T-cell (primary cell): ENCODE measurements around the gene THPO. TPM values are rescaled to one million over a fixed set of nuclear protein-coding genes. Genes with fewer than 3 reads are reported as not detected.
A peak's percentile ranks its signal among the peaks of the same experiment; 100 is the strongest.

Experiments
- ATAC-seq, 4 experiments: fragments of 200-7000 bp in 3 of 4; fragments of 150-1000 bp in 1 of 4; cut with Tn5 transposase; replicated peaks in 1 of 4; 1 replicate in 3 of 4; 2 replicates in 1 of 4; pipeline ENCODE4 v1.10.0; 2021; ENCODE audit warnings: moderate library complexity in 3 of 4, mild to moderate bottlenecking in 2 of 4, moderate number of reproducible peaks in 1 of 4
- CTCF ChIA-PET, 2 donors: fragments of 300-600 bp; sonication (Branson Sonifier 250); formaldehyde crosslinking; loops; one replicate each; lab custom pipeline; 2022; ENCODE audit warnings: antibody characterized with exemption in 2 of 2; lab: Charles Lee
- POLR2A ChIA-PET, 2 donors: fragments of 300-600 bp; sonication (Branson Sonifier 250); formaldehyde crosslinking; loops; one replicate each; lab custom pipeline; 2022; ENCODE audit warnings: antibody characterized with exemption in 2 of 2; lab: Charles Lee
- DNase-seq, 35 experiments: peaks; one replicate each; pipeline versions ENCODE4 v3.0.0 to v3.0.0-alpha.2; 2013 to 2023
- H3K27ac ChIP-seq: one replicate; pipeline ENCODE4 v1.5.1; 2013; ENCODE audit warnings: low read length
- H3K27me3 ChIP-seq, 2 experiments: replicated peaks in 1 of 2; 1 replicate in 1 of 2; 2 replicates in 1 of 2; pipeline versions ENCODE4 v1.6.1 to v1.7.0; 2013; ENCODE audit warnings: low read length in 1 of 2, mixed read lengths in 1 of 2; ENCODE audit not compliant: control insufficient read depth in 2 of 2, insufficient read depth in 2 of 2; ENCODE audit errors: extremely low read depth in 1 of 2
- H3K36me3 ChIP-seq, 2 donors: 1 replicate in 1 of 2; 2 replicates in 1 of 2; pipeline versions ENCODE4 v1.6.1 to v1.7.0; 2013; ENCODE audit warnings: low read length in 1 of 2; ENCODE audit not compliant: control insufficient read depth in 2 of 2, insufficient read depth in 1 of 2; ENCODE audit errors: extremely low read depth in 1 of 2
- H3K4me1 ChIP-seq, 2 experiments: 1 replicate in 1 of 2; 2 replicates in 1 of 2; pipeline versions ENCODE4 v1.6.1 to v1.7.0; 2013; ENCODE audit warnings: low read length in 2 of 2, mixed read lengths in 1 of 2; ENCODE audit not compliant: insufficient read depth in 2 of 2, control insufficient read depth in 1 of 2; ENCODE audit errors: extremely low read depth in 1 of 2
- H3K4me3 ChIP-seq, 2 donors: 1 replicate in 1 of 2; 2 replicates in 1 of 2; pipeline versions ENCODE4 v1.5.1 to v1.7.0; 2013; ENCODE audit warnings: mild to moderate bottlenecking in 2 of 2, low read length in 1 of 2, moderate library complexity in 1 of 2; ENCODE audit not compliant: control insufficient read depth in 1 of 2; ENCODE audit errors: extremely low read depth in 1 of 2
- H3K9me3 ChIP-seq: 2 replicates; pipeline ENCODE4 v1.7.0; 2013
- H3K27ac Mint-ChIP-seq, 2 donors: one replicate each; pipeline ENCODE4 v1.8.0; 2020 to 2021; ENCODE audit warnings: mild to moderate bottlenecking in 2 of 2, mixed read lengths in 2 of 2
- H3K27me3 Mint-ChIP-seq, 2 donors: one replicate each; pipeline ENCODE4 v1.8.0; 2021 to 2022; ENCODE audit warnings: mixed read lengths in 2 of 2
- H3K36me3 Mint-ChIP-seq: one replicate; pipeline ENCODE4 v1.8.0; 2021; ENCODE audit warnings: mixed read lengths
- H3K4me1 Mint-ChIP-seq, 3 donors: one replicate each; pipeline ENCODE4 v1.8.0; 2020 to 2022; ENCODE audit warnings: mixed read lengths in 3 of 3, mild to moderate bottlenecking in 1 of 3
- H3K4me3 Mint-ChIP-seq, 3 donors: one replicate each; pipeline ENCODE4 v1.8.0; 2020 to 2022; ENCODE audit warnings: mild to moderate bottlenecking in 3 of 3, mixed read lengths in 3 of 3, moderate library complexity in 3 of 3
- H3K9me3 Mint-ChIP-seq, 3 donors: one replicate each; pipeline ENCODE4 v1.8.0; 2020 to 2022; ENCODE audit warnings: mixed read lengths in 3 of 3
- WGBS: methylation state at CpG from one replicate; pipeline ENCODE4 v1.1.5; 2013; ENCODE audit warnings: missing lambda C conversion rate; ENCODE audit not compliant: insufficient coverage; 5-methylcytosine and 5-hydroxymethylcytosine counted together
- total RNA-seq, 35 experiments: library from RNA in 6 of 35; stranded (reverse) in 6 of 35; fragments of 120-200 nt in 1 of 35; gene quantifications; one replicate each; pipeline versions ENCODE4 v1.2.1 to v1.2.4 and lab custom pipeline; 2013 to 2026

THPO gene
- total RNA-seq, 5 donors from 2014 or later (not counting 1 experiment from before 2014, with no cell fraction given), result not detected

- Mint-ChIP-seq H3K4me1 (peaks cover 6 to 18% (median 12%) of the 10 kb centered on the region in 3 donors), H3K36me3 (no peaks in the 10 kb centered on the region), H3K9me3 (no peaks in the 10 kb centered on the region), H3K4me3 (peak overlapping the region; percentile 61 to 77 (median 76)), H3K27ac (peak overlapping the region in 1 of 2 donors; percentile 63), H3K27me3 (peaks cover 49 to 64% of the 10 kb centered on the region in 2 donors)
- DNase-seq (no peak), ATAC-seq (no peak)
- WGBS, result 84% methylated on average over 10 of the region's 10 CpGs
- H3K4me1 ChIP-seq, result peaks cover 2 to 14% of the 10 kb centered on the region in 2 experiments
- H3K9me3 ChIP-seq, result no peaks in the 10 kb centered on the region
- H3K27ac ChIP-seq, result no peak overlapping the region
- peaks cover 4 to 68% of the 10 kb centered on the region in 2 experiments for H3K27me3 ChIP-seq
- ChIA-PET POLR2A (no interaction called here), CTCF (interaction anchor here in 1 of 2 donors (0.6 kb wide), 1 partner anchor 41 kb away, joined by 5 read pairs; no protein-coding TSS in a partner anchor)
- H3K36me3 ChIP-seq, result no peaks in the 10 kb centered on the region
- no peak overlapping the region for H3K4me3 ChIP-seq
Measured at GRCh38 chr3:184378651-184379357, 797 bp upstream of the THPO start.

- peaks cover 43 to 52% of the 10 kb centered on the region in 2 donors for H3K27me3 Mint-ChIP-seq
- 43% methylated on average over 4 of the region's 5 CpGs for WGBS
- Histone ChIP-seq H3K4me3 (no peak overlapping the region), H3K9me3 (no peaks in the 10 kb centered on the region), H3K36me3 (no peaks in the 10 kb centered on the region), H3K4me1 (peaks cover 2 to 14% of the 10 kb centered on the region in 2 experiments), H3K27ac (no peak overlapping the region), H3K27me3 (peaks cover 4 to 56% of the 10 kb centered on the region in 2 experiments)
- POLR2A ChIA-PET, result no interaction called here
- no peaks in the 10 kb centered on the region for H3K36me3 Mint-ChIP-seq
- DNase-seq (no peak), ATAC-seq (no peak)
- H3K27ac Mint-ChIP-seq, result no peak overlapping the region
- H3K4me3 Mint-ChIP-seq, result no peak overlapping the region
- no peaks in the 10 kb centered on the region for H3K9me3 Mint-ChIP-seq
- CTCF ChIA-PET, result interaction anchor here in 1 of 2 donors (1.0 kb wide), 1 partner anchor 9 kb away, joined by 4 read pairs; no protein-coding TSS in a partner anchor
- H3K4me1 Mint-ChIP-seq, result peaks cover 6 to 18% (median 12%) of the 10 kb centered on the region in 3 donors
Measured at GRCh38 chr3:184377374-184377773, 633 bp downstream of the THPO start.

DNA sequence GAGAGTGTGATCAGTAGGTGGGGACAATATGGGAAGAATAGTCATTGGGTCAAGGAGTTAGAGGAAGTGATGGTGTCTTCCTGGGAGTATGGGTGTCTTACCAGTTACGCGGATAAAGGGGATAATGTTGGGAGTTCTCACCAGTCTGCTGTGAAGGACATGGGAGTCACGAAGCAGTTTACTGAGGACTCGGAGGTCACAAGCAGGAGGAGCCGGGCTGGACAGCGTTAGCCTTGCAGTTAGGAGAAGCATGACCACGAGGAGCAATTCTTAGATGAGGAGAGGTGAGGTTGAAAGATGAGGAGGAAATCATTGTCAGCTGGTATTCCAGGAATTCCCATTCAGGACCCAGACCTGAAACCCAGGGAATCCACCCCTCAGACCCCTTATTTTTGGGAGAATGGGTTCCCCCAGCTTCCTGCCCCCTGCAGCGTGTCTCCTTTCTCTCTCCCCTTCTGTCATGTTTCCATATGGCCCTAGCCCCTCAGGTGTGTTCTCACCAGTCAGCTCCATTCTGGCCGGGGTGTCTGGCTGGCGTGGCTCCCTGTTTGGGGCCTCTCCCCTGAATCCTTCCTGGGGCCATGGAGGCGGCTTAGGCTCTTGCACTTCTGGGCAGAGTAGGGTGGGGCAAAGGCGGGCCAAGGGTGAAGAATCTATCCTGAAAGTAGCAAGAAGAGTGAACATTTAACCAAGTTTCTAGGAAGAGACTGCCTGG, 2.1 kb downstream of the THPO start:
- Mint-ChIP-seq H3K36me3 (no peaks in the 10 kb centered on the region), H3K27me3 (peaks cover 38 to 39% of the 10 kb centered on the region in 2 donors), H3K27ac (no peak overlapping the region), H3K4me1 (peaks cover 5 to 18% (median 15%) of the 10 kb centered on the region in 3 donors), H3K4me3 (no peak overlapping the region), H3K9me3 (no peaks in the 10 kb centered on the region)
- 88% methylated on average over 8 of the region's 12 CpGs for WGBS
- Histone ChIP-seq H3K36me3 (no peaks in the 10 kb centered on the region), H3K9me3 (no peaks in the 10 kb centered on the region), H3K27ac (no peak overlapping the region), H3K4me3 (no peak overlapping the region), H3K4me1 (peaks cover 2 to 9% of the 10 kb centered on the region in 2 experiments), H3K27me3 (peaks cover 2 to 41% of the 10 kb centered on the region in 2 experiments)
- no peak for DNase-seq
- POLR2A ChIA-PET, result no interaction called here
- CTCF ChIA-PET, result interaction anchor here in 1 of 2 donors (0.6 to 0.7 kb wide), 2 partner anchors 75 to 1514 kb away, joined by 3 read pairs; no protein-coding TSS in a partner anchor
- no peak for ATAC-seq

- no peak overlapping the region for H3K27ac ChIP-seq
- Mint-ChIP-seq H3K27ac (no peak overlapping the region), H3K9me3 (no peaks in the 10 kb centered on the region), H3K27me3 (peaks cover 25 to 26% of the 10 kb centered on the region in 2 donors), H3K4me1 (peaks cover 3 to 10% (median 7%) of the 10 kb centered on the region in 3 donors), H3K4me3 (no peak overlapping the region), H3K36me3 (peaks cover 8% of the 10 kb centered on the region)
- H3K36me3 ChIP-seq, result peaks cover 0 to 7% of the 10 kb centered on the region in 2 donors
- no peak overlapping the region for H3K4me3 ChIP-seq
- H3K27me3 ChIP-seq, result peaks cover 0 to 25% of the 10 kb centered on the region in 2 experiments
- POLR2A ChIA-PET, result interaction anchor here in 1 of 2 donors (0.6 kb wide), 1 partner anchor 927 kb away, joined by 8 read pairs; no protein-coding TSS in a partner anchor
- H3K9me3 ChIP-seq, result no peaks in the 10 kb centered on the region
- WGBS, result 71% methylated on average over 6 of the region's 6 CpGs
- H3K4me1 ChIP-seq, result peaks cover 0 to 5% of the 10 kb centered on the region in 2 experiments
- ATAC-seq (no peak), DNase-seq (no peak)
- CTCF ChIA-PET, result interaction anchor here in 1 of 2 donors (1.2 kb wide), 1 partner anchor 187 kb away, joined by 4 read pairs; no protein-coding TSS in a partner anchor
Measured at GRCh38 chr3:184373422-184373821, 4.6 kb downstream of the THPO start.

DNA sequence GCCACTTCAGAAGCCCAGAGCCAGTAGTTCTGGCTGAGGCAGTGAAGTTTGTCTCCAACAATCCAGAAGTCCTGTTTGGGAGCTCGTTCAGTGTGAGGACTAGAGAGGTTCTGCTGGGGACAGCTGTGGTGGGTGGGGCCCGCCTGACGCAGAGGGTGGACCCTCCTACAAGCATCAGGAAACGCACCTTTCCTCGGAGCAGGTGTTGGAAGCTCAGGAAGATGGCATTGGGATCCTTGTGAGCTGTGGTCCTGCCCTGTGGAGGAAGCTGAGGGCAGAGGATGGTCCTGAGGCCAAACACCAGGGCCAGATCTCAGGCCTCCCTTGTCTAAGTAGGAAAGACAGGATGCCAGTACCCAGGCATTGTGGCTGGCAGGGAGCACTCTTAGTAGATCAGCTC, 5.1 kb downstream of the THPO start:
- Histone ChIP-seq H3K27me3 (peaks cover 0 to 20% of the 10 kb centered on the region in 2 experiments), H3K4me1 (peaks cover 0 to 5% of the 10 kb centered on the region in 2 experiments), H3K4me3 (no peak overlapping the region), H3K27ac (no peak overlapping the region), H3K9me3 (no peaks in the 10 kb centered on the region), H3K36me3 (peaks cover 0 to 13% of the 10 kb centered on the region in 2 donors)
- Mint-ChIP-seq H3K4me3 (no peak overlapping the region), H3K9me3 (no peaks in the 10 kb centered on the region), H3K4me1 (peaks cover 3 to 10% (median 7%) of the 10 kb centered on the region in 3 donors), H3K36me3 (peaks cover 9% of the 10 kb centered on the region), H3K27me3 (peaks cover 20 to 23% of the 10 kb centered on the region in 2 donors), H3K27ac (no peak overlapping the region)
- no peak for DNase-seq
- no peak for ATAC-seq
- 88% methylated on average over 3 of the region's 5 CpGs for WGBS
- POLR2A ChIA-PET, result interaction anchor here in 1 of 2 donors (0.5 kb wide), 1 partner anchor 387 kb away, joined by 3 read pairs; no protein-coding TSS in a partner anchor
- CTCF ChIA-PET, result interaction anchor here (1.1 to 2.2 kb wide), 7 partner anchors 166 to 188 kb away, joined by 3 to 36 read pairs (median 6); no protein-coding TSS in a partner anchor
